Breast epithelium (tissue), 3 donors: Measurements from ENCODE around the gene TGM5.

Experiments
- POLR2AphosphoS5 ChIP-seq, 3 donors: sonication (generic); formaldehyde crosslinking; IDR thresholded peaks; one replicate each; pipeline ENCODE4 v1.6.1; 2017; ENCODE audit warnings: antibody characterized with exemption in 3 of 3
- TF ChIP-seq, protein P1 (sequence below), 3 donors: fragments of 450-650 bp; IDR thresholded peaks; one replicate each; pipeline ENCODE4 v1.5.1; 2016 to 2017; ENCODE audit warnings: antibody characterized with exemption in 3 of 3, mild to moderate bottlenecking in 3 of 3, moderate library complexity in 3 of 3

DNA sequence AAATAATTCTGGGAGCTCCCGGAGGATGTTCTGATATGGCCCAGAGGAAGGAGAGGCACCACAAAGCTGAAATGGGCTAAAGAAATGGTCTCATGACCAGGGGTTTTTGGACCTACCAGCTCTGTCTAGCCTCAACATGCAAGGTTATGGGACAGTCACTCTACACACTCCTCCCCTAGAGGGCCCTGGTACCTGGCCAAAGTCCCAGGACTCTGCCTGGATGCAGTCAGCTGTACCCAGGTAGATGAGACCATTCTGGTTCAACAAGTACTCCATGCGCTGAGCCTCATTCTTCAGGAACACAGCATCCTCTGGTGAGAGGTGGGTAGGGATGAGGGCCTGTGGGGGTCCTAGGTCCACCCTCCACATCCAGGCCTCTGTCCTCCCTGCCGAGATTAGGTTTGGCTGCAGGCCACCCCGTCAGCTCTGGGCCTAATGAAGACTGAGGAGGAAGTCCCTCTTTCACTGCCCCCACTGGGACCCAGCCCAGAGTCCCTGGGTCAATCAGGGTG lies 55.4 kb downstream of the TGM5 start:
- TF ChIP-seq, protein P1, sequence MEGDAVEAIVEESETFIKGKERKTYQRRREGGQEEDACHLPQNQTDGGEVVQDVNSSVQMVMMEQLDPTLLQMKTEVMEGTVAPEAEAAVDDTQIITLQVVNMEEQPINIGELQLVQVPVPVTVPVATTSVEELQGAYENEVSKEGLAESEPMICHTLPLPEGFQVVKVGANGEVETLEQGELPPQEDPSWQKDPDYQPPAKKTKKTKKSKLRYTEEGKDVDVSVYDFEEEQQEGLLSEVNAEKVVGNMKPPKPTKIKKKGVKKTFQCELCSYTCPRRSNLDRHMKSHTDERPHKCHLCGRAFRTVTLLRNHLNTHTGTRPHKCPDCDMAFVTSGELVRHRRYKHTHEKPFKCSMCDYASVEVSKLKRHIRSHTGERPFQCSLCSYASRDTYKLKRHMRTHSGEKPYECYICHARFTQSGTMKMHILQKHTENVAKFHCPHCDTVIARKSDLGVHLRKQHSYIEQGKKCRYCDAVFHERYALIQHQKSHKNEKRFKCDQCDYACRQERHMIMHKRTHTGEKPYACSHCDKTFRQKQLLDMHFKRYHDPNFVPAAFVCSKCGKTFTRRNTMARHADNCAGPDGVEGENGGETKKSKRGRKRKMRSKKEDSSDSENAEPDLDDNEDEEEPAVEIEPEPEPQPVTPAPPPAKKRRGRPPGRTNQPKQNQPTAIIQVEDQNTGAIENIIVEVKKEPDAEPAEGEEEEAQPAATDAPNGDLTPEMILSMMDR (IDR thresholded peaks at IDR 0.05), result no peak
- no peak for TF ChIP-seq POLR2AphosphoS5 (IDR thresholded peaks at IDR 0.05)
